ENCODE data around the gene MRPL42. TPM values are rescaled to one million over a fixed set of nuclear protein-coding genes. Genes with fewer than 3 reads are reported as not detected.

MRPL42 gene
- total and polyA plus RNA-seq, 2 of the 4 experiments (the other 2 are of a cell fraction) = 64.2 to 90.7 TPM

DNA sequence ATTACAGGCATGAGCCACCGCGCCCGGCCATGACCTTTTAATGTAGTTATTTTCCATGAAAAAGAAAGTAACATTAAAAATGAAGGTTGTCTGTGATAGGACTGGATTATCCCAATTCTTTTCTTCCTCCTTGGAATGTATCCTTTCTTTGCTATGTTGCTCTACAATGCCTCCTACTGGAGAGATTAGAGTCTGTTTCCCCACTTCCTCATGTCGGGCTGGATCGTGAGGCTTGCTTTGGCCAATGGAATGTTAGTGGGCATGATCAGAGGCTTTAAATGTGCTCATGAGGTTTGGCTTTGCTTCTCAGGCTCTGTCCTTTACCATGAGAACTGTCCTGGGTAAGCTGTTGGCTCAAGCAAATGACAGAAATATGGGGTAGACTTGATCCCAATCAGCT, 70.5 kb downstream of the MRPL42 start:
- no peaks in the 10 kb centered on the region for H3K36me3 ChIP-seq (ENCODE audit: control insufficient read depth, insufficient read depth, low read length)
- no peaks in the 10 kb centered on the region for H3K9me1 ChIP-seq (ENCODE audit: insufficient read depth, low read length)
- no peak overlapping the region for H2AFZ ChIP-seq (replicated peaks; ENCODE audit: low read length, poor library complexity)
- no peak overlapping the region for H2AK9ac ChIP-seq (replicated peaks; ENCODE audit: low read depth, low read length, poor library complexity)
- H4K5ac ChIP-seq (ENCODE audit: low read depth, low read length) = no peak overlapping the region
- H3K4me3 ChIP-seq (ENCODE audit: insufficient read depth, low read depth, low read length) = no peak overlapping the region
- no peak overlapping the region for H3K27ac ChIP-seq (ENCODE audit: insufficient read depth, low read length)
- peaks cover 3% of the 10 kb centered on the region; the same call in 1 of the 2 replicates for H3K4me1 ChIP-seq (ENCODE audit: control insufficient read depth, insufficient read depth, low read length)
- H3K23ac ChIP-seq (ENCODE audit: low read depth, low read length) = no peak overlapping the region
- ChIA-PET CTCF (no interaction called here), POLR2A (ENCODE audit: unreplicated experiment) (no interaction called here)
- intact Hi-C loops (cut with micrococcal nuclease) = no loop called here
- no peak for DNase-seq
- WGBS, 2 experiments (ENCODE audit: extremely low coverage in 2 of 2, insufficient read length in 1 of 2) = no CpG with 5 or more reads among the region's 5 CpGs
- no peak overlapping the region for H2BK20ac ChIP-seq (ENCODE audit: low read depth, low read length)
- no peaks in the 10 kb centered on the region for H3K79me1 ChIP-seq (ENCODE audit: low read depth in 1 of 2, low read length in 2 of 2)
- H4K20me1 ChIP-seq (ENCODE audit: insufficient read depth, low read length) = no peaks in the 10 kb centered on the region
- no peaks in the 10 kb centered on the region for H3K9me3 ChIP-seq (ENCODE audit: control insufficient read depth, insufficient read depth, low read length)
- H2BK120ac ChIP-seq (ENCODE audit: low read depth, low read length) = no peak overlapping the region
- no peak overlapping the region for H2BK15ac ChIP-seq (ENCODE audit: low read depth, low read length)
- H3K27me3 ChIP-seq (ENCODE audit: control insufficient read depth, insufficient read depth, low read length) = no peaks in the 10 kb centered on the region
- no peak overlapping the region for H3K4me2 ChIP-seq (ENCODE audit: low read depth, low read length)
- no peak overlapping the region for H3K4ac ChIP-seq (ENCODE audit: low read depth, low read length)
- H4K8ac ChIP-seq (ENCODE audit: low read depth in 2 of 2, low read length in 2 of 2) = no peak overlapping the region
- no peak overlapping the region for H2BK5ac ChIP-seq (ENCODE audit: low read depth, low read length, poor library complexity, severe bottlenecking)
- BruUV-seq (replicated peaks) = no TSS peak
- TF ChIP-seq NFE2L2 (IDR thresholded peaks at IDR 0.05; ENCODE audit: low read depth, low read length) = no peak
- dilution Hi-C loops (cut with HindIII; ENCODE audit: low sequenced_read_pairs, unreplicated experiment) = no loop called here
- no peak overlapping the region for H3K56ac ChIP-seq (ENCODE audit: extremely low read depth, insufficient read depth, low read length)
- no peak overlapping the region for H3K18ac ChIP-seq (ENCODE audit: low read depth, low read length)
- ATAC-seq (ENCODE audit: low read depth) = no peak
- H4K91ac ChIP-seq (ENCODE audit: insufficient read depth, low read depth, low read length) = no peak overlapping the region
- in situ Hi-C loops (cut with MboI; ENCODE audit: low sequenced_read_pairs) = no loop called here
- no peak overlapping the region for H3K14ac ChIP-seq (replicated peaks; ENCODE audit: low read depth, low read length)
- no peak overlapping the region for H3K9ac ChIP-seq (ENCODE audit: low read depth, low read length)
- H2AK5ac ChIP-seq (ENCODE audit: low read depth, low read length) = no peak overlapping the region
